H1 (cell line): Measurements from ENCODE around the gene FIGNL1. TPM values are rescaled to one million over a fixed set of nuclear protein-coding genes. Genes with fewer than 3 reads are reported as not detected.

ENCODE experiments used
- CBX5 ChIP-seq: fragments of 300-800, 300-1000 bp; sonication (generic); IDR thresholded peaks from 2 replicates; pipeline ENCODE4 v1.7.1; 2016; ENCODE audit warnings: antibody characterized with exemption, low read length, low read depth
- EGR1 ChIP-seq: IDR thresholded peaks from 2 replicates; pipeline ENCODE4 v1.6.1; 2011; ENCODE audit warnings: low read depth, low read length, borderline replicate concordance
- YY1 ChIP-seq: IDR thresholded peaks from 2 replicates; pipeline ENCODE4 v1.6.1; 2011; ENCODE audit warnings: low read depth, mild to moderate bottlenecking, low read length
- polyA plus RNA-seq, 7 experiments: library from polyadenylated mRNA; depleted of rRNA in 3 of 7; stranded (reverse) in 5 of 7; unstranded in 2 of 7; fragments of >200 nt in 5 of 7; fragments of 200-250 nt in 2 of 7; gene quantifications; 1 replicate in 5 of 7; 2 replicates in 1 of 7; 4 replicates in 1 of 7; pipeline versions ENCODE4 v1.2.1 to v1.2.3, GENCODE V29; 2011 to 2013; ENCODE audit warnings: missing spikeins in 2 of 7, mixed read lengths in 2 of 7
- total RNA-seq: library from RNA; stranded (reverse); fragmentation: NEBNext Ultra II Directional; extraction: Animal tissue kit (Norgen Biotek cat#: 25700); gene quantifications from 2 replicates; pipeline ENCODE4 v1.2.1, GENCODE V29; 2021

Gene FIGNL1
- total and polyA plus RNA-seq, 2 of the 8 experiments (the other 6 are each of a cell fraction or from before 2014, with no cell fraction given): 6.5 to 9.9 TPM

DNA sequence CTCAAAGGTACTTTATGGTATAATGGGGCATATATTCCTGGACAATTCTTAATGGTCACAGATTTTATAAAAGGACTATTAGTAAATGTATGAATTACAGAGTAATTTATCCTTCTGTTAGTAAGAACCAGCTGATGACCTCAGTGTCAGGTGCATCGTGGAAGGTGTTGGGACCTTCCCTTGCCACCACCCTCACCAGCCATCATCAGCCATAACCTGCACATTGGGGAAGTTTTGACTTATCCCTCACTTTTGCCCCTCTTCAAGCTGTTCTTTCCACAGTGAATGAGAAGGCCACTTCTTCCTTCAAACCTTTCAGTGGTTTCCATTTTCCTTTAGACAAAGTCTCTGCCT, 52.2 kb downstream of the FIGNL1 start (continued):
- TF ChIP-seq YY1 (no peak), CBX5 (no peak), EGR1 (no peak)
- TF ChIP-seq, all 59 proteins: peak for 0
